ENCODE measurements around the gene PAQR5. TPM values are rescaled to one million over a fixed set of nuclear protein-coding genes. Genes with fewer than 3 reads are reported as not detected.

PAQR5 gene
- total RNA-seq, 2 experiments from 2014 or later = not detected

- Histone ChIP-seq H3K27me3 (ENCODE audit: control insufficient read depth in 1 of 2, insufficient read depth in 2 of 2, low read length in 2 of 2) (peaks cover 13 to 19% of the 10 kb centered on the region in 2 experiments), H3K4me3 (ENCODE audit: low read length) (no peak overlapping the region), H3K36me3 (ENCODE audit: insufficient read depth, low read length) (no peaks in the 10 kb centered on the region), H3K9me3 (ENCODE audit: control insufficient read depth in 1 of 2, insufficient read depth in 1 of 2, low read length in 2 of 2) (no peaks in the 10 kb centered on the region), H3K4me1 (ENCODE audit: insufficient read depth, low read length) (no peaks in the 10 kb centered on the region), H3K27ac (ENCODE audit: low read depth in 1 of 2, low read length in 2 of 2) (no peak overlapping the region)
- no peak overlapping the region for H3K27ac Mint-ChIP-seq
- no peak for DNase-seq
- H3K9me3 Mint-ChIP-seq = no peaks in the 10 kb centered on the region
- H3K36me3 Mint-ChIP-seq (ENCODE audit: low read depth) = no peaks in the 10 kb centered on the region
- POLR2A ChIA-PET = interaction anchor here (0.6 kb wide), 1 partner anchor 370 kb away, joined by 3 read pairs; no protein-coding TSS in a partner anchor
- no peaks in the 10 kb centered on the region for H3K4me1 Mint-ChIP-seq (ENCODE audit: low read depth)
- CTCF ChIA-PET = no interaction called here
- TF ChIP-seq, protein P1, sequence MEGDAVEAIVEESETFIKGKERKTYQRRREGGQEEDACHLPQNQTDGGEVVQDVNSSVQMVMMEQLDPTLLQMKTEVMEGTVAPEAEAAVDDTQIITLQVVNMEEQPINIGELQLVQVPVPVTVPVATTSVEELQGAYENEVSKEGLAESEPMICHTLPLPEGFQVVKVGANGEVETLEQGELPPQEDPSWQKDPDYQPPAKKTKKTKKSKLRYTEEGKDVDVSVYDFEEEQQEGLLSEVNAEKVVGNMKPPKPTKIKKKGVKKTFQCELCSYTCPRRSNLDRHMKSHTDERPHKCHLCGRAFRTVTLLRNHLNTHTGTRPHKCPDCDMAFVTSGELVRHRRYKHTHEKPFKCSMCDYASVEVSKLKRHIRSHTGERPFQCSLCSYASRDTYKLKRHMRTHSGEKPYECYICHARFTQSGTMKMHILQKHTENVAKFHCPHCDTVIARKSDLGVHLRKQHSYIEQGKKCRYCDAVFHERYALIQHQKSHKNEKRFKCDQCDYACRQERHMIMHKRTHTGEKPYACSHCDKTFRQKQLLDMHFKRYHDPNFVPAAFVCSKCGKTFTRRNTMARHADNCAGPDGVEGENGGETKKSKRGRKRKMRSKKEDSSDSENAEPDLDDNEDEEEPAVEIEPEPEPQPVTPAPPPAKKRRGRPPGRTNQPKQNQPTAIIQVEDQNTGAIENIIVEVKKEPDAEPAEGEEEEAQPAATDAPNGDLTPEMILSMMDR (IDR thresholded peaks at IDR 0.05) = no peak
- H3K27me3 Mint-ChIP-seq = peaks cover 75% of the 10 kb centered on the region
- no peak for ATAC-seq (ENCODE audit: poor library complexity)
- intact Hi-C loops (cut with DNase I, micrococcal nuclease) = no loop called here
- no peak overlapping the region for H3K4me3 Mint-ChIP-seq
These were observed 7.3 kb downstream of the PAQR5 start for GRCh38 chr15:69305933-69306568.

GRCh38 chr15:69307939-69308338 lies 9.2 kb downstream of the PAQR5 start:
- ChIA-PET CTCF (no interaction called here), POLR2A (no interaction called here)
- H3K9me3 ChIP-seq (ENCODE audit: control insufficient read depth in 1 of 2, insufficient read depth in 1 of 2, low read length in 2 of 2) = no peaks in the 10 kb centered on the region
- H3K4me3 ChIP-seq (ENCODE audit: low read length) = no peak overlapping the region
- no peaks in the 10 kb centered on the region for H3K4me1 Mint-ChIP-seq (ENCODE audit: low read depth)
- TF ChIP-seq, protein P1 (IDR thresholded peaks at IDR 0.05) = no peak
- no peaks in the 10 kb centered on the region for H3K36me3 ChIP-seq (ENCODE audit: insufficient read depth, low read length)
- no peaks in the 10 kb centered on the region for H3K9me3 Mint-ChIP-seq
- no peak overlapping the region for H3K27ac Mint-ChIP-seq
- no peaks in the 10 kb centered on the region for H3K4me1 ChIP-seq (ENCODE audit: insufficient read depth, low read length)
- H3K4me3 Mint-ChIP-seq = no peak overlapping the region
- intact Hi-C loops (cut with DNase I, micrococcal nuclease) = no loop called here
- no peaks in the 10 kb centered on the region for H3K36me3 Mint-ChIP-seq (ENCODE audit: low read depth)
- H3K27me3 Mint-ChIP-seq = peaks cover 63% of the 10 kb centered on the region
- no peak overlapping the region for H3K27ac ChIP-seq (ENCODE audit: low read depth in 1 of 2, low read length in 2 of 2)
- H3K27me3 ChIP-seq (ENCODE audit: control insufficient read depth in 1 of 2, insufficient read depth in 2 of 2, low read length in 2 of 2) = peaks cover 3 to 8% of the 10 kb centered on the region in 2 experiments
- no peak for DNase-seq
- no peak for ATAC-seq (ENCODE audit: poor library complexity)

DNA sequence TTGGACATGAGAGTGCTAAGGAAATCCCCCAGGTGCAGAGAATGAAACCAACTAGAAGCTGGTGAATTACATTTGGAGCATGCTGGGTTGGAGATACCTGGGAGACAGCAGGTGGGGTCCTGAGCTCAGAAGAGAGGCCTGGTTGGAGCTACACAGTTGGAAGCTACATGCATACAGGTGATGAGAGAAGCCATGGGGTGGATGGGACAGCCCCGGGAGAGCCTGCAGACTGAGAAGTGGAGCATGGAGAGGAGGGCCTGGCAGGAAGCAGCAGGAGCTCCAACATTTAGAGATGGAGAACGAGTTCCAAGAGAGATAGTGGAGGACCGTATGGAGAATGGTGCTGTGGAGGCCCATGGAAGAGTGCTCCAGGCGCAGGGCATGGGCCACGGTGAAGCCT lies 10.2 kb downstream of the PAQR5 start:
- DNase-seq (no peak), ATAC-seq (ENCODE audit: poor library complexity) (no peak)
- no peaks in the 10 kb centered on the region for H3K9me3 ChIP-seq (ENCODE audit: control insufficient read depth in 1 of 2, insufficient read depth in 1 of 2, low read length in 2 of 2)
- TF ChIP-seq, protein P1 (IDR thresholded peaks at IDR 0.05) = no peak
- intact Hi-C loops (cut with DNase I, micrococcal nuclease) = no loop called here
- POLR2A ChIA-PET = no interaction called here
- H3K4me1 ChIP-seq (ENCODE audit: insufficient read depth, low read length) = no peaks in the 10 kb centered on the region
- no peak overlapping the region for H3K4me3 ChIP-seq (ENCODE audit: low read length)
- H3K27ac ChIP-seq (ENCODE audit: low read depth in 1 of 2, low read length in 2 of 2) = no peak overlapping the region
- peaks cover 0 to 5% of the 10 kb centered on the region in 2 experiments for H3K27me3 ChIP-seq (ENCODE audit: control insufficient read depth in 1 of 2, insufficient read depth in 2 of 2, low read length in 2 of 2)
- Mint-ChIP-seq H3K9me3 (no peaks in the 10 kb centered on the region), H3K4me3 (no peak overlapping the region), H3K27me3 (peaks cover 53% of the 10 kb centered on the region), H3K36me3 (ENCODE audit: low read depth) (no peaks in the 10 kb centered on the region), H3K27ac (no peak overlapping the region), H3K4me1 (ENCODE audit: low read depth) (no peaks in the 10 kb centered on the region)
- H3K36me3 ChIP-seq (ENCODE audit: insufficient read depth, low read length) = no peaks in the 10 kb centered on the region
- CTCF ChIA-PET = no interaction called here

All from CD4-positive, alpha-beta T cell (primary cell).